ENCODE results near the gene OXSR1.

OXSR1 gene

DNA sequence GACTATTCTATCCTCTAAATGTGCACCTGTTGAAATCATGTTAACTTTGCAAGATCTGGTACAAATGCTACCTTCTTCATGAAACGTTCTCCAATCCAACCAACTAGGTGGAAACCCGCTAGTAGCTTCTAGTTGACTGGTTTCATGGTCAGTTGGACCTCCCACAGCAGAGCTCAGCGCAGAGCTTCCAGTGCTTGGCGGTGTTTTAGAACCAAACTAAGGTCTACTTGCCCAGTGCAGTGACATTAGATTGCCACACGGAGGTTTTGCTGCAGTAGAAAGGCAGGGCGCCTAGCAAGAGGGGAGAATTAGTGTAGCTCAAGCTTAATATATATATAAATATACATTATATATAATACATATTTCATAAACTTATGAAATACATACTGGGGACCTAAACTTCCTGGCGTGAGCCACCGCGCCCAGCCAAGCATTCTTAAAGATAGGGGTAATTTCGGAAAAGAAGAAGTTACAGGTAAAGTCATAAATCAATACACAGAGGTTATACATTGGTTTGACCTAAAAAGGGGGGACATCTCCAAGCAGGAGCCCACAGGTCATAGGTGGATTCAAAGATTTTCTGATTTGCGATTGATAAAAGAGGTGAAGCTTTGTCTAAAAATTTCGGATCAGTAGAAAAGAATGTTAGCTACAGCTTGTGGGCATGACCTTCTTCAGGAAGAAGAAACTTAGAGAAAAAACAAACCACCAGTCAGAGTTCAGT lies 2.1 kb upstream of the OXSR1 start:
- H3K36me3 ChIP-seq (ENCODE audit: insufficient read depth, low read length): no peaks in the 10 kb centered on the region
- H3K4me3 ChIP-seq (ENCODE audit: low read length, poor library complexity, severe bottlenecking): no peak overlapping the region
- H3K9me2 ChIP-seq (replicated peaks; ENCODE audit: low read depth, low read length): no peaks in the 10 kb centered on the region
- H2AFZ ChIP-seq (ENCODE audit: low read length): no peak overlapping the region
- peaks cover 40% of the 10 kb centered on the region for H3K79me2 ChIP-seq (ENCODE audit: insufficient read depth, low read length)
- H3F3A ChIP-seq (ENCODE audit: low read depth): peaks cover 2% of the 10 kb centered on the region; the same call in 1 of the 2 replicates
- peaks cover 19% of the 10 kb centered on the region for H4K20me1 ChIP-seq (ENCODE audit: insufficient read depth, low read length, poor library complexity, severe bottlenecking)
- H3K4me2 ChIP-seq (ENCODE audit: low read depth, low read length, poor library complexity, severe bottlenecking): peak overlapping the region; percentile 86
- H3K9me3 ChIP-seq (ENCODE audit: insufficient read depth, low read depth, low read length): no peaks in the 10 kb centered on the region
- H3K27me3 ChIP-seq (ENCODE audit: insufficient read depth, low read length, poor library complexity, severe bottlenecking): no peaks in the 10 kb centered on the region
- no peak for TF ChIP-seq EZH2phosphoT487 (IDR thresholded peaks at IDR 0.05; ENCODE audit: borderline replicate concordance)
- TF ChIP-seq, protein P1, sequence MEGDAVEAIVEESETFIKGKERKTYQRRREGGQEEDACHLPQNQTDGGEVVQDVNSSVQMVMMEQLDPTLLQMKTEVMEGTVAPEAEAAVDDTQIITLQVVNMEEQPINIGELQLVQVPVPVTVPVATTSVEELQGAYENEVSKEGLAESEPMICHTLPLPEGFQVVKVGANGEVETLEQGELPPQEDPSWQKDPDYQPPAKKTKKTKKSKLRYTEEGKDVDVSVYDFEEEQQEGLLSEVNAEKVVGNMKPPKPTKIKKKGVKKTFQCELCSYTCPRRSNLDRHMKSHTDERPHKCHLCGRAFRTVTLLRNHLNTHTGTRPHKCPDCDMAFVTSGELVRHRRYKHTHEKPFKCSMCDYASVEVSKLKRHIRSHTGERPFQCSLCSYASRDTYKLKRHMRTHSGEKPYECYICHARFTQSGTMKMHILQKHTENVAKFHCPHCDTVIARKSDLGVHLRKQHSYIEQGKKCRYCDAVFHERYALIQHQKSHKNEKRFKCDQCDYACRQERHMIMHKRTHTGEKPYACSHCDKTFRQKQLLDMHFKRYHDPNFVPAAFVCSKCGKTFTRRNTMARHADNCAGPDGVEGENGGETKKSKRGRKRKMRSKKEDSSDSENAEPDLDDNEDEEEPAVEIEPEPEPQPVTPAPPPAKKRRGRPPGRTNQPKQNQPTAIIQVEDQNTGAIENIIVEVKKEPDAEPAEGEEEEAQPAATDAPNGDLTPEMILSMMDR (conservative IDR thresholded peaks at IDR 0.05; ENCODE audit: low read length): 0 out of 2 replicates have a peak, but pooled peaks have one; percentile 31
- peaks cover 30% of the 10 kb centered on the region for H3K4me1 ChIP-seq (ENCODE audit: insufficient read depth, low read length, poor library complexity, severe bottlenecking)
- peak overlapping the region; percentile 92 for H3K9ac ChIP-seq (ENCODE audit: low read depth, low read length, poor library complexity, severe bottlenecking)

DNA sequence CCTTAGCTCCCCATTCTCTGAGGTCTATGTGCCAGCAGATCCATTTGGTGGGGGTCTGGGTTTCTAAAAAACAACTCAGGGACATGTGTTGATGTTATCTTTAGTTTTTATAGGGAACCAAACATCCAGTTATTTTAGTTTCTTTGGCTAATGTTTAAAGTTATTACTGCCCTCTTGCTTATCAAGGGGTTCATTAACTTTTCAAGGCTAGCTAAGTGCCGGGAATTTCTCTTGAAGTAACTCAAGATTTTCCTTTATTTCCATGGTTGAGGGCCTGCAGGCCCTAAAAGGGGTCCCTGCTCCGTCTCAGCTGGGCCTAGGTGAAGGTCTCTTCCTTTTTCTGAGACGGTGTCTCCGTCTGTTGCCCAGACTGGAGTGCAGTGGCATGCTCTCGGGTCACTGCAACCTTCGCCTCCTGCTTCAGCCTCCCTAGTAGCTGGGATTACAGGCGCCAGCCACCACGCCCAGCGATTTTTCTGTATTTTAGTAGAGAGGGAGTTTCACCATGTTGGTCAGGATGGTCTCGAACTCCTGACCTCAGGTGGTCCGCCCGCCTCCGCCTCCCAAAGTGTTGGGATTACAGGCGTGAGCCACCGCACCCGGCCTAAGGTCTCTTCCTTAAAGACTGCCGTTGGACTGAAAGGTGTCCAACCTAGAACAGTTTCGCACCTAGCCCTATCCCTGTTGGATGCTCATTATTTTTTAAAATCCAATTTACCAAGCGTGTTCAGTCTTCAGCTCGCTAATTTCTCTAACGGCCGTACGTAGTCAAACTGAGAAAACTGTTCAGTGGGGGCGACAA lies 1.3 kb upstream of the OXSR1 start:
- Histone ChIP-seq H3F3A (ENCODE audit: low read depth) (peaks cover 2% of the 10 kb centered on the region; the same call in 1 of the 2 replicates), H2AFZ (ENCODE audit: low read length) (peak overlapping the region; percentile 85), H3K9me2 (replicated peaks; ENCODE audit: low read depth, low read length) (no peaks in the 10 kb centered on the region), H3K4me2 (ENCODE audit: low read depth, low read length, poor library complexity, severe bottlenecking) (peak overlapping the region; percentile 86), H3K4me3 (ENCODE audit: low read length, poor library complexity, severe bottlenecking) (peak overlapping the region; percentile 87), H3K27me3 (ENCODE audit: insufficient read depth, low read length, poor library complexity, severe bottlenecking) (no peaks in the 10 kb centered on the region), H4K20me1 (ENCODE audit: insufficient read depth, low read length, poor library complexity, severe bottlenecking) (peaks cover 27% of the 10 kb centered on the region), H3K9ac (ENCODE audit: low read depth, low read length, poor library complexity, severe bottlenecking) (peak overlapping the region; percentile 92), H3K9me3 (ENCODE audit: insufficient read depth, low read depth, low read length) (no peaks in the 10 kb centered on the region), H3K79me2 (ENCODE audit: insufficient read depth, low read length) (peaks cover 48% of the 10 kb centered on the region), H3K4me1 (ENCODE audit: insufficient read depth, low read length, poor library complexity, severe bottlenecking) (peaks cover 38% of the 10 kb centered on the region), H3K36me3 (ENCODE audit: insufficient read depth, low read length) (no peaks in the 10 kb centered on the region)
- TF ChIP-seq, protein P1 (conservative IDR thresholded peaks at IDR 0.05; ENCODE audit: low read length): peak; percentile 15; the same call in 1 of the 2 replicates
- no peak for TF ChIP-seq EZH2phosphoT487 (IDR thresholded peaks at IDR 0.05; ENCODE audit: borderline replicate concordance)

DNA sequence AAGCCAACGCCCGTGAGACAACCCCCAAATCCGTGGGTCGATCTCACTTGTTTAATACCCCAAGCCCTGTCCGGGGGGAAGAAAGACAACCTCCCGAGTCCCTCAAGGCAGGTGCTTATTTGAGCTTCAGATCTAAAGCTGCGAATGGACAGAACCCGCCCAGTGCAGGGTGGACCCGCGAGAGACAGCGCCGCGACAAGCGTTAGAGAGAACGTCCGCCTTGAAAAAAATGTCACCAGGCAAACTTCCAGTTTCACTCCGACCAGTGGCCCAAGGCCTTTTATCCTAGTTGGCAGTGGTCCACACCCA lies 740 bp upstream of the OXSR1 start:
- TF ChIP-seq EZH2phosphoT487 (IDR thresholded peaks at IDR 0.05; ENCODE audit: borderline replicate concordance): no peak
- TF ChIP-seq, protein P1 (conservative IDR thresholded peaks at IDR 0.05; ENCODE audit: low read length): no peak
- Histone ChIP-seq H3K4me2 (ENCODE audit: low read depth, low read length, poor library complexity, severe bottlenecking) (peak overlapping the region; percentile 86), H3K4me3 (ENCODE audit: low read length, poor library complexity, severe bottlenecking) (peak overlapping the region; percentile 87), H3K9ac (ENCODE audit: low read depth, low read length, poor library complexity, severe bottlenecking) (peak overlapping the region; percentile 92), H3K36me3 (ENCODE audit: insufficient read depth, low read length) (no peaks in the 10 kb centered on the region), H3K9me2 (replicated peaks; ENCODE audit: low read depth, low read length) (no peaks in the 10 kb centered on the region), H3K27me3 (ENCODE audit: insufficient read depth, low read length, poor library complexity, severe bottlenecking) (no peaks in the 10 kb centered on the region), H2AFZ (ENCODE audit: low read length) (peak overlapping the region; percentile 85), H3K4me1 (ENCODE audit: insufficient read depth, low read length, poor library complexity, severe bottlenecking) (peaks cover 43% of the 10 kb centered on the region), H4K20me1 (ENCODE audit: insufficient read depth, low read length, poor library complexity, severe bottlenecking) (peaks cover 32% of the 10 kb centered on the region), H3K79me2 (ENCODE audit: insufficient read depth, low read length) (peaks cover 54% of the 10 kb centered on the region), H3K9me3 (ENCODE audit: insufficient read depth, low read depth, low read length) (no peaks in the 10 kb centered on the region), H3F3A (ENCODE audit: low read depth) (peaks cover 2% of the 10 kb centered on the region; the same call in 1 of the 2 replicates)

Data from Loucy (cell line).